ENCODE results near the gene INAFM1. TPM values are rescaled to one million over a fixed set of nuclear protein-coding genes. Genes with fewer than 3 reads are reported as not detected.
A peak's percentile ranks its signal among the peaks of the same experiment; 100 is the strongest.

The INAFM1 gene
- total and polyA plus RNA-seq, 9 of the 15 experiments (the other 6 are each of a cell fraction or from before 2014, with no cell fraction given), result 0.71 to 30.9 (median 3.1) TPM

DNA sequence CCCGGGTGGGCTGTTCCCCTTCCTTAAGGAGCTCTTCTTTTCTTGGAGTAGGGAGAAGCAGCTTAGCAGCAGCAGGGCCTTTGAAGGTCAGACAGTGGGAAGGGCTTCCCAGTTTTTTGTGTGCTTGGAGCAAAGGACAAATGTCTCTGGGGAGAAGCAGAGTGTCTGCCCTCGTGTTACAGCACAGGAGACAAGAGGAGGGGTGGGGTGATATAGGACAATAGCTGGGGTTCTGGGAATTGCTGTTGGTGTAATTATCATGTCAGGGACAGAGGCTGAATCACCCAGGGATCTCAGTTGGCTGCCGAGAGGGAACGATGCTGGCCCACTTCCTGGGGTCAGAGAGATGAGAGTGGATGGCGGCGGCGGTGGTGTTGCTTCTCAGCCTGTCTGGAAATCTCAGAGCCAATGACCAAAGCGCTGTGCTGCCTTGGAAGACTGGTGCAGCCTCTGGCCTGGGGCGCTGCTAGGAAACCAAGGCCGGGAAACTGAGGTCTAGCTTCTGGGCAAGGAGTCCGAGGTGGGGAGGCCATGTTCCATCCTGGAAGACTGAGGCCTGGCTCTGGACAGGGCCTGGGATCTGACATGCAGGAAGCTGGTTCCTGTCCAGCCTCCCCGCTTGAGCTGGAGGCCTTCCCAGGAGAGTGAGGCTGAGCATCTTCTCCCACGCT, 1.2 kb downstream of the INAFM1 start:
- intact Hi-C loops (cut with micrococcal nuclease), result no loop called here
- peak overlapping the region; percentile 54 to 95 for H3K9ac ChIP-seq (ENCODE audit: insufficient read depth in 1 of 2, low read depth in 2 of 2, low read length in 2 of 2)
- TF ChIP-seq XRCC4 (IDR thresholded peaks at IDR 0.05; ENCODE audit: extremely low read depth, insufficient read depth, insufficient read length) (no peak), RBM15 (IDR thresholded peaks at IDR 0.05; ENCODE audit: insufficient read depth, low read length) (no peak), ZNF668 (CRISPR knock-in tag; IDR thresholded peaks at IDR 0.05) (no peak), ZNF354B (CRISPR knock-in tag; IDR thresholded peaks at IDR 0.05) (no peak), ZBTB17 (CRISPR knock-in tag; IDR thresholded peaks at IDR 0.05) (no peak), ZNF589 (CRISPR knock-in tag; IDR thresholded peaks at IDR 0.05; ENCODE audit: low read depth) (0 out of 2 replicates have a peak, but pooled peaks have one; percentile 22), GTF2E2 (tag; IDR thresholded peaks at IDR 0.05) (no peak), SNRNP70 (optimal IDR thresholded peaks at IDR 0.05; ENCODE audit: low read depth, low read length) (no peak), RBBP5 (IDR thresholded peaks at IDR 0.05; ENCODE audit: borderline replicate concordance, insufficient read depth, low read length, poor library complexity, severe bottlenecking) (no peak), SIN3A (IDR thresholded peaks at IDR 0.05; ENCODE audit: borderline replicate concordance in 2 of 2, control insufficient read depth in 1 of 2, low read depth in 2 of 2, low read length in 2 of 2) (no peak), KHSRP (IDR thresholded peaks at IDR 0.05) (no peak), ZEB2 (IDR thresholded peaks at IDR 0.05) (no peak), FOXP1 (CRISPR knock-in tag; IDR thresholded peaks at IDR 0.05) (no peak)
- TF ChIP-seq, protein P1, sequence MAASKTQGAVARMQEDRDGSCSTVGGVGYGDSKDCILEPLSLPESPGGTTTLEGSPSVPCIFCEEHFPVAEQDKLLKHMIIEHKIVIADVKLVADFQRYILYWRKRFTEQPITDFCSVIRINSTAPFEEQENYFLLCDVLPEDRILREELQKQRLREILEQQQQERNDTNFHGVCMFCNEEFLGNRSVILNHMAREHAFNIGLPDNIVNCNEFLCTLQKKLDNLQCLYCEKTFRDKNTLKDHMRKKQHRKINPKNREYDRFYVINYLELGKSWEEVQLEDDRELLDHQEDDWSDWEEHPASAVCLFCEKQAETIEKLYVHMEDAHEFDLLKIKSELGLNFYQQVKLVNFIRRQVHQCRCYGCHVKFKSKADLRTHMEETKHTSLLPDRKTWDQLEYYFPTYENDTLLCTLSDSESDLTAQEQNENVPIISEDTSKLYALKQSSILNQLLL (CRISPR knock-in tag; IDR thresholded peaks at IDR 0.05; ENCODE audit: borderline replicate concordance), result no peak
- TF ChIP-seq, protein P2, sequence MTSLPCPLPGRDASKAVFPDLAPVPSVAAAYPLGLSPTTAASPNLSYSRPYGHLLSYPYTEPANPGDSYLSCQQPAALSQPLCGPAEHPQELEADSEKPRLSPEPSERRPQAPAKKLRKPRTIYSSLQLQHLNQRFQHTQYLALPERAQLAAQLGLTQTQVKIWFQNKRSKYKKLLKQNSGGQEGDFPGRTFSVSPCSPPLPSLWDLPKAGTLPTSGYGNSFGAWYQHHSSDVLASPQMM (CRISPR knock-in tag; IDR thresholded peaks at IDR 0.05), result no peak
- TF ChIP-seq, protein P3, sequence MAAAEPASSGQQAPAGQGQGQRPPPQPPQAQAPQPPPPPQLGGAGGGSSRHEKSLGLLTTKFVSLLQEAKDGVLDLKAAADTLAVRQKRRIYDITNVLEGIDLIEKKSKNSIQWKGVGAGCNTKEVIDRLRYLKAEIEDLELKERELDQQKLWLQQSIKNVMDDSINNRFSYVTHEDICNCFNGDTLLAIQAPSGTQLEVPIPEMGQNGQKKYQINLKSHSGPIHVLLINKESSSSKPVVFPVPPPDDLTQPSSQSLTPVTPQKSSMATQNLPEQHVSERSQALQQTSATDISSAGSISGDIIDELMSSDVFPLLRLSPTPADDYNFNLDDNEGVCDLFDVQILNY (CRISPR knock-in tag; IDR thresholded peaks at IDR 0.05), result no peak
- TF ChIP-seq, protein P4, sequence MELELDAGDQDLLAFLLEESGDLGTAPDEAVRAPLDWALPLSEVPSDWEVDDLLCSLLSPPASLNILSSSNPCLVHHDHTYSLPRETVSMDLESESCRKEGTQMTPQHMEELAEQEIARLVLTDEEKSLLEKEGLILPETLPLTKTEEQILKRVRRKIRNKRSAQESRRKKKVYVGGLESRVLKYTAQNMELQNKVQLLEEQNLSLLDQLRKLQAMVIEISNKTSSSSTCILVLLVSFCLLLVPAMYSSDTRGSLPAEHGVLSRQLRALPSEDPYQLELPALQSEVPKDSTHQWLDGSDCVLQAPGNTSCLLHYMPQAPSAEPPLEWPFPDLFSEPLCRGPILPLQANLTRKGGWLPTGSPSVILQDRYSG (tag; conservative IDR thresholded peaks at IDR 0.05; ENCODE audit: low read depth), result no peak
- TF ChIP-seq, protein P5, sequence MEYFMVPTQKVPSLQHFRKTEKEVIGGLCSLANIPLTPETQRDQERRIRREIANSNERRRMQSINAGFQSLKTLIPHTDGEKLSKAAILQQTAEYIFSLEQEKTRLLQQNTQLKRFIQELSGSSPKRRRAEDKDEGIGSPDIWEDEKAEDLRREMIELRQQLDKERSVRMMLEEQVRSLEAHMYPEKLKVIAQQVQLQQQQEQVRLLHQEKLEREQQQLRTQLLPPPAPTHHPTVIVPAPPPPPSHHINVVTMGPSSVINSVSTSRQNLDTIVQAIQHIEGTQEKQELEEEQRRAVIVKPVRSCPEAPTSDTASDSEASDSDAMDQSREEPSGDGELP (CRISPR knock-in tag; IDR thresholded peaks at IDR 0.05; ENCODE audit: borderline replicate concordance), result 0 out of 2 replicates have a peak, but pooled peaks have one; percentile 8

More for the DNA sequence above, 1.2 kb downstream of the INAFM1 start:
- TSS peak; percentile 37 for BruUV-seq (replicated peaks)
- H3K4me3 ChIP-seq, result peak overlapping the region; percentile 60
- FAIRE-seq, result peak; percentile 55
- H3K9me3 ChIP-seq (replicated peaks; ENCODE audit: control insufficient read depth, insufficient read depth, low read depth, low read length), result no peaks in the 10 kb centered on the region
- H3K4me2 ChIP-seq (ENCODE audit: insufficient read depth, low read length), result peak overlapping the region; percentile 80
- H3K9me1 ChIP-seq (ENCODE audit: control insufficient read depth, insufficient read depth, low read length), result no peaks in the 10 kb centered on the region
- peak overlapping the region; percentile 78 for H3K27ac ChIP-seq (ENCODE audit: extremely low read depth, low read depth, low read length)
- POLR2A ChIA-PET, result interaction anchor here (0.7 to 3.2 kb wide), 15 partner anchors 10 to 431 kb away, joined by 3 to 25 read pairs (median 3); partner anchors contain the start of gene CCDC9
- no peaks in the 10 kb centered on the region for H4K20me1 ChIP-seq (replicated peaks; ENCODE audit: control insufficient read depth, insufficient read depth, low read length)
- DNase-seq (ENCODE audit: extremely low read depth in 1 of 4, low spot score in 3 of 4), result peak in 1 of 4 experiments; percentile 74
- H3K4me1 ChIP-seq (replicated peaks in 1 of 2; ENCODE audit: control insufficient read depth in 2 of 2, insufficient read depth in 2 of 2, low read length in 2 of 2), result peaks cover 35 to 72% of the 10 kb centered on the region in 2 experiments
- no peak overlapping the region for H2AFZ ChIP-seq (ENCODE audit: low read depth, low read length)
- peaks cover 20% of the 10 kb centered on the region for H3K79me2 ChIP-seq (ENCODE audit: control insufficient read depth, insufficient read depth, low read length)
- CTCF ChIA-PET (ENCODE audit: low intra/inter-chr PET ratio), result no interaction called here
- WGBS (ENCODE audit: insufficient coverage, low coverage, missing lambda C conversion rate), result 28% methylated on average over 12 of the region's 13 CpGs
- H3K36me3 ChIP-seq (ENCODE audit: control insufficient read depth, insufficient read depth, low read length), result peaks cover 16% of the 10 kb centered on the region; the same call in 1 of the 3 replicates
- H3K27me3 ChIP-seq (ENCODE audit: control insufficient read depth in 2 of 2, insufficient read depth in 2 of 2, low read length in 2 of 2), result no peaks in the 10 kb centered on the region
- in situ Hi-C loops (cut with MboI), result no loop called here
- no peak for ATAC-seq

All from K562 (cell line).